IPS-15b (cell line): ENCODE results near the gene RALGPS2.

Experiments
- H3K27me3 ChIP-seq: one replicate; pipeline ENCODE4 v1.6.1; 2013; ENCODE audit warnings: low read length; ENCODE audit not compliant: control insufficient read depth, insufficient read depth
- H3K36me3 ChIP-seq: one replicate; pipeline ENCODE4 v1.6.1; 2013; ENCODE audit warnings: low read length; ENCODE audit not compliant: control insufficient read depth, insufficient read depth
- H3K4me1 ChIP-seq: one replicate; pipeline ENCODE4 v1.6.1; 2013; ENCODE audit warnings: mild to moderate bottlenecking, low read length; ENCODE audit not compliant: control insufficient read depth, insufficient read depth
- H3K4me3 ChIP-seq: one replicate; pipeline ENCODE4 v1.5.1; 2013; ENCODE audit warnings: low read depth, low read length
- H3K9ac ChIP-seq: one replicate; pipeline ENCODE4 v1.6.1; 2013; ENCODE audit warnings: low read depth, mild to moderate bottlenecking, low read length
- H3K9me3 ChIP-seq: one replicate; pipeline ENCODE4 v1.6.1; 2013; ENCODE audit warnings: mild to moderate bottlenecking, low read length; ENCODE audit not compliant: control insufficient read depth, insufficient read depth

RALGPS2 gene

DNA sequence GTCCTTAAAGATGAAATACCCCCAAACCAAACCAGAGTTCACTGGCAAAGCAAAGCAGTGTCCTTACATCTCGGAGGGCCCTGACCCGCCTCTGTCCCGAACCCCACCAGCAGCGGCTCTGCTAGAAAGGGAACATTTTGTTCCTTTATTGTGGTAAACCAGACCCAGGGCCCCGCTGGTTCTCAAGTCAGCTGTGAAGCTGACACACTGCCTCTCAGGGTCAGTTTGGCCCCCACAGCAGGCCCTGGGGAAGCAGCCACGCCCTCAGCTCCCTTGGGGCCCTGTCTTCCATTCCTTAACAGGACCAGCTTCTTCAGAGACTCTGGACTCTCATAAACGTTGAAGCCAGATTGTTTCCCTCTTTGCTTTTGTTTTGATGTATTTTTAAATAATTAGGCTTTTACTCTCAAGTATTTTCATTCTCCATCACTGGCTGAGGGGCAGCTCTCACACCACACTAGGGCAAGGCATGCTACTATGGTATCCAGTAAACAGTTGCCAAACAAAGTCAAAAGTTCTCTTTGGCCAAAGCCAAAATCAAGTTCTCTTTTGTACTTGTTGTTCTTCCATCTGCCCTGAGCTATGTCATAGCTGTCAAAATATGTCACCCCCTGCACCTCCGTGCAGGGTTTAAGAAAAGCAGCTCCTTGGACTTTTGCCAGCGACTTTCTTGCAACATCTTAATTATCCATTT, 207.0 kb downstream of the RALGPS2 start:
- peaks cover 14% of the 10 kb centered on the region for H3K4me1 ChIP-seq
- no peaks in the 10 kb centered on the region for H3K9me3 ChIP-seq
- no peaks in the 10 kb centered on the region for H3K36me3 ChIP-seq
- H3K27me3 ChIP-seq, result no peaks in the 10 kb centered on the region
- no peak overlapping the region for H3K4me3 ChIP-seq
- no peak overlapping the region for H3K9ac ChIP-seq

DNA sequence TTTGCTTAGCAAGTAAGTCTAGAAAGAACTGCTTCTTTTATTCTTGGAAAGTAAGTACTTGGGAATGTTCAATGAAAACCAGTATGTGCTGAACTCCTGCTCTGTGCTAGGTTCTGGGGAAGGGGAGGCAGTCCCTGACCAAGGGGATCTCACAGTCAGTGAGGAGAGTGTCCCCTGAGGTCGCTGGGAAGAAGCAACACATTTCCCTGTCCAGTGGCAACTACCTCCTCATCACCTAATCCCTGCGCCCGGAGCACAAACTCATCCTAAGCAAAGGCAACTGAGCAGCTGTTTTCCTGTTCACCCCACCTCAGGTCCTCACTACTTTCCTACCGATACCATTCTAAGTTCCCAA, 207.5 kb downstream of the RALGPS2 start:
- Histone ChIP-seq H3K4me3 (no peak overlapping the region), H3K9ac (no peak overlapping the region), H3K27me3 (no peaks in the 10 kb centered on the region), H3K36me3 (no peaks in the 10 kb centered on the region), H3K9me3 (no peaks in the 10 kb centered on the region), H3K4me1 (peaks cover 14% of the 10 kb centered on the region)

DNA sequence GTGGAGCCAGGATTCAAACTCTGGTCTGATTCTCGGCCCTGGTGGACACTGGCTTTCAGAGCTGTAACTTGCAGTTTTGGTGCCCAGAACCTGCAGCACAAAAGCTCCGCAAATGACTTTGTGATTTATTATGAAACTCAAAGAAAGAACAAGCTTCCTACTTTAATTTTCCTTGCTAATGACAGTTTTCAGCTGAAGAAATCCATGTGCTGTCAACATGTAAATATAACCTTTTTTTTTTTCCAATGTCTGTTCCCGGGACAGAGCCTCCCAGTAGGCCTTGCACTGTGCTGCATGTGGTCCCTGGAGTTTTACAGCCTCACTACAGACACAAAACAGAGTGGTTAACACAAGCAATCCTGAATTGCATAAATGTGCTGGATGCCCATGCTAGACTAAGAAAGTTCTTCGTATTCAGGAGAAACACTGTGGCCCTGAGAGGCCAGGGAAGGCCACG, 208.1 kb downstream of the RALGPS2 start:
- Histone ChIP-seq H3K36me3 (no peaks in the 10 kb centered on the region), H3K4me1 (peaks cover 14% of the 10 kb centered on the region), H3K9me3 (no peaks in the 10 kb centered on the region)

DNA sequence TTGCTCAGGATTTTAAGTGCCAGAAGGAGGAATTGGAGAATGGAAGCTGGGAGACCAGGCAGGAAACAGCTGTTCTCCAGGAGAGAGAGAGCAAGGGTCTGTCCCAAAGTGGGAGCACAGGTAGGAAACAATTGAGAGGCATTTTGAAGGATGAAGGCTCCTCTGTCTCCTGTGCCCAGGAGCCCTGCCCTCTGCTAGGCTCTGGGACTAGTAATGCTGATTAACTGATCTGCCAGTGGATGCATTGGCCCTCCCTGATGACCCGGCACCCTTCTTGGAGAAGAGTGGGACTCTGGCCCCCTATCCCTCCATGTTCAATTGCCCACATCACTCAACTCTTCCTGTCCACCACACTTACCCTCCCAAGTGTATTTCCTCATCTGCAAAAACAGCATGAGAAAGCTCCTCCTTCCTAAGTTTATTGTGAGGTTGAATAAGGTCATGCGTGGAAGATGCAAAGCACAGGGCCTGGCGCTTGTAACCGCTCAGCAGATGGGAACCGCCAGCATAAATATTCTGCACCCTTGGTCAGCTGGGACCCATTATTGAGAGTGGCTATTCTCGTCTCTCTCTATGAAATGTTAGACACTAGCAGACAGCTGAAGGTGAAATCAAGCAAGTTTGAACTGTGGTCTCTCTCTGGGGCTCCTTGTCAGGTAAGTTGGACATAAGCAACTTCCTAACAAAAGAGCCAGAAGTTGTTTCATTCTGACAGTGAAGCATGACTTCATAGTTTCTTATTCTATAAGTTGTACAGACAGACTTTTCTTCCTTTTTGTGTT, 208.9 kb downstream of the RALGPS2 start:
- Histone ChIP-seq H3K4me3 (no peak overlapping the region), H3K36me3 (no peaks in the 10 kb centered on the region), H3K27me3 (no peaks in the 10 kb centered on the region), H3K9me3 (no peaks in the 10 kb centered on the region), H3K4me1 (peaks cover 8% of the 10 kb centered on the region), H3K9ac (no peak overlapping the region)

More for the DNA sequence above, 208.1 kb downstream of the RALGPS2 start:
- Histone ChIP-seq H3K4me3 (no peak overlapping the region), H3K9ac (no peak overlapping the region), H3K27me3 (no peaks in the 10 kb centered on the region)

DNA sequence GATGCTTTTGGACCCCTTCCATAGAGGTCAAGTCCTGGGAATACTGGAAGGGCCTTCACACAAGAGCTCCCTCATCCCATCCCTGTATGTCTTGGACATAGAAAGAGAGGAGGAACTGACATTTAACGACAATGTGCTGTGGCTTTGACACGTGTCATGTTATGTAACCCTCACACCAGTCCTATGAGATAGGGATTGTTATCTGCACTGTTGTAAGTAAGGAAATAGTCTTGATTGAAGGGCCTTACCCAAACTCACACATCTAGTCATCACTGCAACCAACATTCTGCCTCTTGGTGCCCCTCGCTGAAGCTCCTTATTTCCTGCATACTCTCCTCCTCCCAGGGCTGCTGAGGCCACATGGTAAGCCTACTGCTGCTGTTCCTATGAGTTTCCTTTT, 209.5 kb downstream of the RALGPS2 start:
- Histone ChIP-seq H3K36me3 (no peaks in the 10 kb centered on the region), H3K4me3 (no peak overlapping the region), H3K4me1 (peaks cover 8% of the 10 kb centered on the region), H3K9ac (no peak overlapping the region), H3K27me3 (no peaks in the 10 kb centered on the region), H3K9me3 (no peaks in the 10 kb centered on the region)

DNA sequence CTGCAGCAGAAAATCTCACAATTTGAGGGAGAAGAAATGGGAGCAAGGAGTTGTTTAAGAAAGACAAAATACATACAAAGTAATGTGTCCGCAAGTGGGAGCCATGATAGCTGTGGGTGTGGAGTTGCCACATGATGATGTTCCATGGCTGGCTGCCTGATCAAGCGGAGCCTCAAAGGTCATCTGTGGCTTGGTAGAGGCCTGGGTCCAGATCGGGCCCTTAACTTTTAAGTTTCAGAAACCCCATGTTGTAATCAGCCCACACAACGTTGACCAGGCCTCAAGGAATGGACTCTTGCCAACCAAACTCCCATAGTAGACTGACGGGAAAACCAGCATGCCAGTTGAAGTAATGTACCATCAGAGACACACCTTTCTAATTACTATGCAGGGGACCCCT, 210.6 kb downstream of the RALGPS2 start:
- Histone ChIP-seq H3K36me3 (no peaks in the 10 kb centered on the region), H3K4me1 (peaks cover 7% of the 10 kb centered on the region), H3K27me3 (no peaks in the 10 kb centered on the region), H3K4me3 (no peak overlapping the region), H3K9me3 (no peaks in the 10 kb centered on the region), H3K9ac (no peak overlapping the region)

DNA sequence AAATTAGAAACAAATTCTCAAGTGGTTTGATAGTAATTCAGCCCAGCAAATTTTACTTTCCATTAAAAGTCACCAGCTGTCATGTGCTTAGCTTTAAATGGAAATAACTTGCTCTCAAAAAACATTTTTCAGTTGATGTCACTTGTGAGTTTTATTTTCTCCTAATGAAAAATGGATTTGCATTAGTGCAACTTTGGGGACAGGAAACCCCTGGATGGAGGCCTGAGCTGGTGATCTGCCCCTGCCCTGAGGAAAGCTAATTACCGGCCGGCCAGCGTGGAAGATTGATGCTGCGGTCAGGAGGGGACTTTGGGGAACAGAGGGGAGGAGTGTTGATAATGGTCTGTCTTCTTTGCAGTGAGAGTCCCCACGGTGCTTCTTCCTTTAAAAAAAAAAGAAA, 212.7 kb downstream of the RALGPS2 start:
- peaks cover 3% of the 10 kb centered on the region for H3K27me3 ChIP-seq
- H3K9ac ChIP-seq, result no peak overlapping the region
- no peaks in the 10 kb centered on the region for H3K4me1 ChIP-seq
- H3K36me3 ChIP-seq, result no peaks in the 10 kb centered on the region
- H3K4me3 ChIP-seq, result no peak overlapping the region
- no peaks in the 10 kb centered on the region for H3K9me3 ChIP-seq

DNA sequence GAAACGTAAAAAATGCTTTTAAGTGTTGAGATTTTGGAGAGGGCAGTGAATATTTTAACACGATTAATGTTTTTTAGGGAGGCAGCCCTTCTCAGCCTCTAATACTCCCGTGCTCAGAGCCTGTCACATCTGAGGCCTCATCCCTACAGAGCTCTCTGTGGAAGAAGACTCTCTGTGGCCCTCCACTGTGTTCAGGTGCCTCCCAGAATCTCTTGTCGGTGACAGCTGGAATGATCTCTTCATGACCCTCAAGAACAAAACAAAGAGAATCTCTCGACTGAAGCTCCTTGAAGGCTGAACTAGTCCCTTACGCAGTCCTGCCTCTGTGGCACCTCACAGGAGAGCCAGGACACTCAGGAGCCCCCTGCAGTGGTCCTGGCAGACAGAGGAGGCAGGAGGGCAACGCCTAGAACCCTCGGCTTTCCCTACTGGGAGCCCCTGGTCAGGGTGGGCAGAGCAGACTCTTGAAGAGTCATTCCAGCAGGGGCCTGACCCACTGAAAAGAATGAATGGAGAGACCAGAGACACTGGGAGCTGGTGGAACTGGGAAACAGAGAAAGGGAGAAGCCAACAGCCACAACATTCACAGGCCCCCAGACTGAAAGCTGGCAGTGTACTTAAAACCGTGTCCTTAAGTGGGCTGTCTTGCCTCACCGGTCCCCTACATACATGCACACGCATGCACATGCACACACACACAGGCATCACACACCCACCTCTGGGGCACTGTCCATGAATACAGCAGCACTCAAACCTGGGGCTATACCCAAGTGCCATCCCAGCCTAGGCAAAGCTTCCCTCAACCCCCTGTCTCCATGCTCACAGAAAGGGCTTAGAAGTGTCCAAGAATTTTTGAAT, 213.3 kb downstream of the RALGPS2 start:
- no peaks in the 10 kb centered on the region for H3K9me3 ChIP-seq
- H3K27me3 ChIP-seq, result peaks cover 3% of the 10 kb centered on the region
- H3K36me3 ChIP-seq, result no peaks in the 10 kb centered on the region
- no peaks in the 10 kb centered on the region for H3K4me1 ChIP-seq
- no peak overlapping the region for H3K4me3 ChIP-seq
- no peak overlapping the region for H3K9ac ChIP-seq

DNA sequence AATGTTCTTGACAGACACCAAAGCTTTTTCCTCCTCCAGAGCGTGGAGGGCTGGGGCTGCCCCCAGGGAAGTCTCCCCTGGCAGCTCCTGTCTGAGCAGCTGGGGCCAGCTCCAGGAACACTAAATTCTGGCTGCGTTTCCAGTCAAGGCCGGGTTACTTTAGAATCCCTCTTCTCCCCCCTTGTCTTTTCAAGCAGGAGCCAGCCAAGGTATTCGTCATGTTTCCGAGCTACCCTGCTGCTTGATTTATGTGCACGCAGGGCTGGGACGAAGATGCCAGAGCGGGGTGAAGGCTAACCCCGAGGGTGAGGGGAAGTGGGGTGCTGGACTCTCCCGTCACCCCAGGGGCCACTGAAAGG, 213.9 kb downstream of the RALGPS2 start:
- H3K4me3 ChIP-seq, result no peak overlapping the region
- H3K9ac ChIP-seq, result no peak overlapping the region

DNA sequence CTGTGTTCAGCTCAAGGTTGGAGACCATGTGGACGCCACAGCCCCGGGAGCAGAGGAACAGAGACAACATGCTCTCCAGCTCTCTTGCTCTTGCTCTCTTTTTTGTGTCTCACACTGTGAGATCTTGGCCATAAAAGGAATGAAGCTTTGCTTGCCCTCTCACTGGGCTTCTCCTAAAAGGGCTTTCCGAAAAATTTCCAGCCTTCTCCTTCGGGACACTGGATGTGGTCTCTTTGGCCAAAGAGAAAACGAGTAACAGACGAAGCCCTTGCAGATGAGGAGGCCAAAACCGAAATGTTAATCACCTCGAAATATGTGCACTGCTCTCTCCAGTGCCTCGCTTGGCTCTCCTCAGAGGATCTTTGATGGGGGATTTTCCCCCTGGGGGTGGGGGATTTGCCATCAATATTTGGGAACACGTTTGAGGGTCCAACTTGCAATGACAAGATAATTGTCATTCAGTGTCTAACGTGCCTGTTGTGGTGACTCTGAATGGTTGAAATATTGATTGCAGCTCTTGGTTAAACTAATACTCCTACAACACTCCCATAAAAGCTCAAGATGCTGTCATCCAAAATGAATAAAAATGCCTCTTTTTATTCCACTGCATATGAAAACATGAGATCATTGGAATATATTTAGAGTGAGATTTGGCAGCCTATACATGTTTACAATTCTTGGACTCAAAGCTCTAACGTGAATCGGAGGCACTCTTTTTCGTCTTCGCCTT, 214.5 kb downstream of the RALGPS2 start:
- no peaks in the 10 kb centered on the region for H3K36me3 ChIP-seq
- H3K27me3 ChIP-seq, result peaks cover 3% of the 10 kb centered on the region
- H3K4me1 ChIP-seq, result no peaks in the 10 kb centered on the region
- H3K9me3 ChIP-seq, result no peaks in the 10 kb centered on the region
- H3K4me3 ChIP-seq, result no peak overlapping the region
- H3K9ac ChIP-seq, result no peak overlapping the region

More for the DNA sequence above, 213.9 kb downstream of the RALGPS2 start:
- H3K36me3 ChIP-seq, result no peaks in the 10 kb centered on the region
- H3K9me3 ChIP-seq, result no peaks in the 10 kb centered on the region
- peaks cover 3% of the 10 kb centered on the region for H3K27me3 ChIP-seq
- H3K4me1 ChIP-seq, result no peaks in the 10 kb centered on the region

DNA sequence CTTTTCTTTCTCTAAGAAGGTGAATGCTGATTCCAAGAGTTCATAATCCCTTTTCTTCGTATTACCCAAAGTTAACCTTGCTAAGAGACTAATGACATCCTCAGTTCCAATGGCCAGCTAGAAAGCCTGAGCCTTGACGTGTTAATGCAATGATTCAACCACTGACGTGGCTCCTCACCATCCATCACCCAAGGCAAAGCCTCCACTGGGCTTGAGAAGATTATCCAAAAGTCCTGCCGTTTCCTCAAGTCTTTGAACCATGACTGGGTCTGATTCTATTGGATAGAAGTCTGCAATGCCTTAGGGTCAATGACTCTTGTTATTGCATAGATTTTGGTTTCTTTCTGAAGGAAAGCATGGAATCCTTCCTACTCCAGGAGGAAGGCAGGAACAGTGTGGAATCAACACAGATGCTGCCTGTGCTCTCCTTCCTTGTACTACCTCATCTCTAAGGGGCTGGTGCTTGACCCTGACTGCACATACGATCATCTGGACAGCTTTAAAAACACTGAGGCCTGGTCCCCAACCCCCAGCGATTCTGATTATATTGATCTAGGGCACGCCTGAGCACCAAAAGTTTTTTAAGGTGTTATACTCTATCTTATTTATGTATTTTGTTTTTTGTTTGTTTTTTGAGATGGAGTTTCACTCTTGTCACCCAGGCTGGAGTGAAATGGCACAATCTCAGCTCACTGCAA, 215.2 kb downstream of the RALGPS2 start:
- Histone ChIP-seq H3K27me3 (peaks cover 3% of the 10 kb centered on the region), H3K4me3 (no peak overlapping the region), H3K9me3 (no peaks in the 10 kb centered on the region), H3K36me3 (no peaks in the 10 kb centered on the region), H3K9ac (no peak overlapping the region), H3K4me1 (no peaks in the 10 kb centered on the region)
